GM19324 (cell line): ENCODE data around the gene AKAP9.
"Not testable (repeated sequence)": the region's sequence is repeated elsewhere in the genome, so short reads cannot be mapped to it uniquely, and the experiment has no call there.

Experiments
- ATAC-seq: cut with Tn5 transposase; IDR thresholded peaks from one replicate; pipeline ENCODE4 v1.9.1; 2021; ENCODE audit warnings: mild to moderate bottlenecking, moderate library complexity; ENCODE audit not compliant: unreplicated experiment, low FRiP score

The AKAP9 gene

GRCh38 chr7:92119213-92119759 is 178.6 kb downstream of the AKAP9 start:
- no peak for ATAC-seq

- no peak for ATAC-seq
Observed at GRCh38 chr7:92121681-92122080, 181.0 kb downstream of the AKAP9 start.

- ATAC-seq, result no peak
Observed at GRCh38 chr7:92131093-92131492, 190.4 kb downstream of the AKAP9 start.

GRCh38 chr7:92131764-92132330 is 191.2 kb downstream of the AKAP9 start:
- no peak for ATAC-seq

- ATAC-seq, result no peak
Observed at GRCh38 chr7:92133133-92133736, 192.6 kb downstream of the AKAP9 start.

GRCh38 chr7:92133737-92134270 is 193.1 kb downstream of the AKAP9 start:
- ATAC-seq, result peak; percentile 36

- peak; percentile 88 for ATAC-seq
Observed at GRCh38 chr7:92134271-92135051, 193.8 kb downstream of the AKAP9 start, which contains the start of gene CYP51A1. Gene CYP51A1, minus strand, starts transcription at chr7:92134477. Its CDS starts 113 bp downstream, at chr7:92134364.

GRCh38 chr7:92135052-92135889 is 194.6 kb downstream of the AKAP9 start:
- ATAC-seq, result no peak

- no peak for ATAC-seq
Observed at GRCh38 chr7:92137557-92137956, 196.9 kb downstream of the AKAP9 start.

GRCh38 chr7:92141161-92141560 is 200.5 kb downstream of the AKAP9 start:
- no peak for ATAC-seq

GRCh38 chr7:92142791-92143190 is 202.1 kb downstream of the AKAP9 start:
- ATAC-seq, result not testable (repeated sequence)

GRCh38 chr7:92143192-92143880 is 202.7 kb downstream of the AKAP9 start:
- ATAC-seq, result not testable (repeated sequence)

- no peak for ATAC-seq
Observed at GRCh38 chr7:92149736-92150239, 209.1 kb downstream of the AKAP9 start.

- no peak for ATAC-seq
Observed at GRCh38 chr7:92150450-92151017, 209.9 kb downstream of the AKAP9 start.

- ATAC-seq, result no peak
Observed at GRCh38 chr7:92155108-92155739, 214.6 kb downstream of the AKAP9 start.

- no peak for ATAC-seq
Observed at GRCh38 chr7:92156990-92157389, 216.3 kb downstream of the AKAP9 start.

GRCh38 chr7:92158660-92159575 is 218.3 kb downstream of the AKAP9 start:
- peak; percentile 54 for ATAC-seq
